RWPE1 (cell line): Measurements from ENCODE around the gene MAN1A2.

Source experiments
- CTCF ChIA-PET: fragments of 350-600 bp; sonication (Branson Sonifier 250); formaldehyde crosslinking; extraction: SDS; loops from one replicate; lab custom pipeline; 2021; lab: Yijun Ruan, JAX
- POLR2A ChIA-PET: fragments of 400-600 bp; formaldehyde crosslinking; extraction: SDS; loops from one replicate; lab custom pipeline; 2020; ENCODE audit warnings: antibody characterized with exemption; ENCODE audit not compliant: low non-redundant PET; lab: Yijun Ruan, JAX
- DNase-seq: peaks from one replicate; pipeline ENCODE4 v3.0.0; 2012; ENCODE audit warnings: low spot score
- H3K27ac ChIP-seq: fragments of 450-650 bp; 2 replicates; pipeline ENCODE4 v1.5.1; 2017
- CTCF ChIP-seq: fragments of 450-650 bp; conservative IDR thresholded peaks from 2 replicates; pipeline ENCODE4 v1.5.1; 2017; ENCODE audit warnings: low read depth, mild to moderate bottlenecking

MAN1A2 gene

GRCh38 chr1:117370071-117370470, 2.8 kb downstream of the MAN1A2 start:
- ChIA-PET POLR2A (no interaction called here), CTCF (no interaction called here)
- H3K27ac ChIP-seq = no peak overlapping the region
- DNase-seq = no peak
- no peak for TF ChIP-seq CTCF

DNA sequence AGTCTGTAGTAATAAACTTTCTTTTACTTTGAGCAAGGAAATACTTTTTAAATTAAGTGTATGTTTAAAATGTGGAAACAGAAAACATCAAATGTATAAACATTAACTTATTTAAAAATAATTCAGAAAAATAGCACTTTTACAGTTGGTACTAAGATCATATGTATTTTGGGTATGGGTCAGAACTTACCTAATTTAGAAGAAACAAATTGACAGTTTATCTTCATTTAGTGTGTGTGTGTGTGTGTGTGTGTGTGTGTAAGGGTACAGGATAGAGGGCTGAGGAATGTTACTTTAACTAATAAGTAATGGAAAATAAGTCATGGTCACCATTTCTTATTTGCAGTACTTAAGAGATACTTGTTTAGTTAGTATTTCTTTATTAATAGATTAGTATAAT, 3.3 kb downstream of the MAN1A2 start:
- ChIA-PET POLR2A (no interaction called here), CTCF (no interaction called here)
- TF ChIP-seq CTCF = no peak
- H3K27ac ChIP-seq = no peak overlapping the region
- no peak for DNase-seq

DNA sequence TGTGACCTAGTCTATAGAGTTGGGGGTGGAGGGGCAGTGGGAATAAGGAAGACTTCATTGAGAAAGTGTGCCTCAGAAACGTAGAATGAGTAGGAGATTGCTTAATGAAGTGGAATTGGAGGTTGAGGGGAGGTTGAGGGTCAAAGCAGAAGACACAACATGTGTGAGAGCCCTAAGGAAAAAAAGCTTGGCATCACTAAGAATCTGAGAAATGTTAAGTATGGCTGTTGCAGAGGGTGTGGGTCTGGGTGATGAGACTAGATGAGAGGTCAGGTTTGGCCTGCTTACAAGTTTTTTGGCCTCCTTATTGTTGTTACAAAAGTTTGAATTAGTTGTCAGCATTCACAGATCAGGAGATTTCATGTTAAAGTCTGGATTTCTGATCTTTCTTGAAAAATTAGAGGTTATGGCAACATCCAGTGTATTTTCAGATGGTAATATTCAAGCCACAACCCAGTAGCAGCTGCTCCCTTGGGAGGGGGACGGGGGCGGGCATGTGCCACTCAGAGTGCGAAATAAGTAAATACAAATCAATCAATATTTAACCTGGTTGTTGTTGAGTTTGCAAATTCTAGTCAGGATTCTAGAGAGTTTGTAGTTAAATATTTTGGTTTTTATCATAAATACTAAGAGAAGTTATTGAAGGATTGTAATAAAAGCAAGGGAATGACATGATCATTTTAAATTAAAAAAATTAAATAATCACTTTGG, 4.3 kb downstream of the MAN1A2 start:
- POLR2A ChIA-PET = no interaction called here
- CTCF ChIA-PET = no interaction called here
- TF ChIP-seq CTCF = no peak
- DNase-seq = no peak
- H3K27ac ChIP-seq = no peak overlapping the region

- no peak for TF ChIP-seq CTCF
- DNase-seq = no peak
- POLR2A ChIA-PET = no interaction called here
- CTCF ChIA-PET = interaction anchor here (0.6 kb wide), 1 partner anchor 193 kb away, joined by 3 read pairs; no protein-coding TSS in a partner anchor
- no peak overlapping the region for H3K27ac ChIP-seq
These were observed 5.7 kb downstream of the MAN1A2 start for GRCh38 chr1:117372863-117373412.

DNA sequence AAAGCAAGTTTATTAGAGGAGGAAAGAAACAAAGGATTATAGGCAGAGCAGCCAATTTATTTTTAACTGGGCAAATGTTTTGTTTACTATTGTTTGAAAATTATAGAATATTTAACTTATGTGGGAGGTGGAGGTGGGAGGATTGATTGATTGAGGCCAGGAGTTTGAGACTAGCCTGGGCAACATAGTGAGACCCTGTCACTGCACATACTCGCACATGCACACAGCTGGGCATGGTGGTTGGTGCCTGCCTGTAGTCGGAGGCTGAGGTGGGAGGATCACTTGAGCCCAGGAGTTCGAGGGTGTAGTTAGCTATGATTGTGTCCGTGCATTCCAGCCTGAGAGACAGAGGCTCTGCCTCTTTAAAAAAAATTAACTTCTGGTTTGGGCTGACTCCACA, 6.7 kb downstream of the MAN1A2 start:
- POLR2A ChIA-PET = no interaction called here
- DNase-seq = no peak

GRCh38 chr1:117375327-117375726, 8.1 kb downstream of the MAN1A2 start:
- ChIA-PET CTCF (interaction anchor here (0.6 kb wide), 1 partner anchor 114 kb away, joined by 3 read pairs; no protein-coding TSS in a partner anchor), POLR2A (no interaction called here)
- no peak for TF ChIP-seq CTCF
- no peak for DNase-seq
- no peak overlapping the region for H3K27ac ChIP-seq

More for the DNA sequence above, 6.7 kb downstream of the MAN1A2 start:
- no peak for TF ChIP-seq CTCF
- no peak overlapping the region for H3K27ac ChIP-seq
- CTCF ChIA-PET = interaction anchor here (0.6 kb wide), 1 partner anchor 194 kb away, joined by 3 read pairs; no protein-coding TSS in a partner anchor
